ENCODE results near the gene ERRFI1. TPM values are rescaled to one million over a fixed set of nuclear protein-coding genes. Genes with fewer than 3 reads are reported as not detected.
A peak's percentile ranks its signal among the peaks of the same experiment; 100 is the strongest.

ERRFI1 gene
- total RNA-seq, 1 experiment from 2014 or later = 44.4 TPM

DNA sequence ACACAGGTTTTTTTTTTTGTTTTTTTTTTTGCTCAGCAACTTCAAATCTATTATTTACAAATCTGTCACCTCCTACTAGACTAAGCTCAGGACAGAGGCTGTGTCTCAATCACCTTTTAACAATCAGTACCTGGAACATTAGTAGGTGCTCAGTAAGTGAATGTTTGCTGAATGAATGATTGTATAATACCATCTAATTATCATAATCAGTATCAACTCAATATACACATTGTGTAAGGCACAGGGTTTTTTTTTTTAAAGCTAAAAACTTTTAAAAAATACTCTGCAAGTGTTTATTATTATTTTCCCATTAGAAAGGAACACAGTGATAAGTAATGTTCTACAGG lies 9.2 kb downstream of the ERRFI1 start:
- intact Hi-C loops (cut with micrococcal nuclease; ENCODE audit: unreplicated experiment) = loop anchor here (1.0 to 10.0 kb wide), 2 partner anchors 297 to 328 kb away; no protein-coding TSS in a partner anchor
- Histone ChIP-seq H3K27ac (ENCODE audit: low read depth, low read length, poor library complexity, severe bottlenecking) (no peak overlapping the region), H3K4me1 (ENCODE audit: insufficient read depth, low read length, poor library complexity, severe bottlenecking) (peaks cover 72% of the 10 kb centered on the region), H3K27me3 (replicated peaks; ENCODE audit: insufficient read depth, low read depth, low read length, poor library complexity) (no peaks in the 10 kb centered on the region), H3K9me3 (ENCODE audit: low read depth, low read length, poor library complexity, severe bottlenecking) (no peaks in the 10 kb centered on the region), H3K36me3 (ENCODE audit: insufficient read depth, low read length, poor library complexity, severe bottlenecking) (peaks cover 30% of the 10 kb centered on the region), H3K4me3 (ENCODE audit: low read depth, low read length, poor library complexity, severe bottlenecking) (no peak overlapping the region)
- ChIA-PET CTCF (interaction anchor here (0.5 to 3.7 kb wide), 6 partner anchors 41 to 703 kb away, joined by 3 to 26 read pairs (median 6); no protein-coding TSS in a partner anchor), POLR2A (ENCODE audit: low non-redundant PET) (no interaction called here)
- TF ChIP-seq CTCF (conservative IDR thresholded peaks at IDR 0.05; ENCODE audit: low read depth, low read length) (no peak), EZH2 (IDR thresholded peaks at IDR 0.05; ENCODE audit: borderline replicate concordance, low read depth, low read length, poor library complexity, severe bottlenecking) (no peak)
- no peak for DNase-seq (ENCODE audit: low spot score)
- BruUV-seq (replicated peaks) = no TSS peak

DNA sequence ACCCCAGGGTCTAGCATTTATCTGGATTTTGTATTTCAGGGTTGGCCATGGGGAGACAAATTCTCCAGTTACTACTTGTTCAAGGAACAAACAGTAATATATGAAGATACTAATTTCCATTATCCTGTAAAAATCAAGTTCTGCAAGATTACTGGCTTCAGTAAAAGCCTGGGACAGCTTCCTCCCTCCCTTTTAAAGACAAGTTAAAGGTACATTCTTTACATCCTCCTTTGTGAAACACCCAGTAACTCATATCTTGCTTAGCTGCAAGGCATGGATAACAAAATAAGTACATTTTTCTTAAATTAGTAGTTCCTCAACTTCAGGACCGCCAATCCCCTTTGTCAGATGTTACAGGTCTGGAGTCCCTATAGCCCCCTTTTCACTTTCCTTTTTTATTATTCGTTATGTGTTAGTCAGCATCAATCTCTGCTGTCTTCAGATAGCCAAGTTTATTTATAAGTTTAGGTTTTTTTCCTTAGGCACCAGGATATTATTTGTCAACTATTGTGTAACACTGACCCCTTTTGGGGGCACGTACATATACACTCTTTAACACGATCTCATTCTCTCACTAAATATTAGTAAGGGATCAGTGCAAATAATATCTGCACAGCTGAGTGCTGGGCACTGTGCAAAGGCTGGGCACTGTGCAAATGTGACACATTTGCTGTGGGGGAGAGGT lies 9.8 kb downstream of the ERRFI1 start:
- DNase-seq (ENCODE audit: low spot score) = no peak
- Histone ChIP-seq H3K9me3 (ENCODE audit: low read depth, low read length, poor library complexity, severe bottlenecking) (no peaks in the 10 kb centered on the region), H3K27ac (ENCODE audit: low read depth, low read length, poor library complexity, severe bottlenecking) (peak overlapping the region; percentile 43), H3K27me3 (replicated peaks; ENCODE audit: insufficient read depth, low read depth, low read length, poor library complexity) (no peaks in the 10 kb centered on the region), H3K4me3 (ENCODE audit: low read depth, low read length, poor library complexity, severe bottlenecking) (no peak overlapping the region), H3K36me3 (ENCODE audit: insufficient read depth, low read length, poor library complexity, severe bottlenecking) (peaks cover 33% of the 10 kb centered on the region), H3K4me1 (ENCODE audit: insufficient read depth, low read length, poor library complexity, severe bottlenecking) (peaks cover 67% of the 10 kb centered on the region)
- no TSS peak for BruUV-seq (replicated peaks)
- ChIA-PET CTCF (interaction anchor here (0.6 to 3.7 kb wide), 7 partner anchors 41 to 703 kb away, joined by 3 to 50 read pairs (median 6); no protein-coding TSS in a partner anchor), POLR2A (ENCODE audit: low non-redundant PET) (no interaction called here)
- intact Hi-C loops (cut with micrococcal nuclease; ENCODE audit: unreplicated experiment) = loop anchor here (1.0 to 10.0 kb wide), 2 partner anchors 298 to 328 kb away; no protein-coding TSS in a partner anchor
- TF ChIP-seq EZH2 (IDR thresholded peaks at IDR 0.05; ENCODE audit: borderline replicate concordance, low read depth, low read length, poor library complexity, severe bottlenecking) = no peak
- 0 out of 2 replicates have a peak, but pooled peaks have one; percentile 15 for TF ChIP-seq CTCF (conservative IDR thresholded peaks at IDR 0.05; ENCODE audit: low read depth, low read length)

GRCh38 chr1:8015809-8016165 lies 10.3 kb downstream of the ERRFI1 start:
- Histone ChIP-seq H3K27me3 (replicated peaks; ENCODE audit: insufficient read depth, low read depth, low read length, poor library complexity) (no peaks in the 10 kb centered on the region), H3K9me3 (ENCODE audit: low read depth, low read length, poor library complexity, severe bottlenecking) (no peaks in the 10 kb centered on the region), H3K27ac (ENCODE audit: low read depth, low read length, poor library complexity, severe bottlenecking) (peak overlapping the region; percentile 43), H3K36me3 (ENCODE audit: insufficient read depth, low read length, poor library complexity, severe bottlenecking) (peaks cover 38% of the 10 kb centered on the region), H3K4me3 (ENCODE audit: low read depth, low read length, poor library complexity, severe bottlenecking) (no peak overlapping the region), H3K4me1 (ENCODE audit: insufficient read depth, low read length, poor library complexity, severe bottlenecking) (peaks cover 62% of the 10 kb centered on the region)
- peak; percentile 55 for DNase-seq (ENCODE audit: low spot score)
- TF ChIP-seq CTCF (conservative IDR thresholded peaks at IDR 0.05; ENCODE audit: low read depth, low read length) = no peak
- no peak for TF ChIP-seq EZH2 (IDR thresholded peaks at IDR 0.05; ENCODE audit: borderline replicate concordance, low read depth, low read length, poor library complexity, severe bottlenecking)
- ChIA-PET POLR2A (ENCODE audit: low non-redundant PET) (no interaction called here), CTCF (interaction anchor here (0.8 to 2.4 kb wide), 7 partner anchors 8 to 334 kb away, joined by 3 to 50 read pairs (median 7); no protein-coding TSS in a partner anchor)
- intact Hi-C loops (cut with micrococcal nuclease; ENCODE audit: unreplicated experiment) = loop anchor here (1.0 to 10.0 kb wide), 2 partner anchors 299 to 329 kb away; no protein-coding TSS in a partner anchor
- no TSS peak for BruUV-seq (replicated peaks)

Measured in A673 (cell line).